Activated naive CD4-positive, alpha-beta T cell treated with anti-CD3 and anti-CD28 coated beads for 36 hours (primary cell): ENCODE measurements around the gene LRRTM4. TPM values are rescaled to one million over a fixed set of nuclear protein-coding genes. Genes with fewer than 3 reads are reported as not detected.
"Not testable (repeated sequence)": the region's sequence is repeated elsewhere in the genome, so short reads cannot be mapped to it uniquely, and the experiment has no call there.

Source experiments
- CTCF ChIA-PET: fragments of 350-600 bp; sonication (Branson Sonifier 250); formaldehyde crosslinking; loops from one replicate; lab custom pipeline; 2021; ENCODE audit warnings: antibody characterized with exemption; lab: Charles Lee
- DNase-seq: peaks from one replicate; pipeline ENCODE4 v3.0.0-alpha.2; 2020
- H3K27ac Mint-ChIP-seq: one replicate; pipeline ENCODE4 v1.8.0; 2021; ENCODE audit warnings: mild to moderate bottlenecking, mixed read lengths
- H3K27me3 Mint-ChIP-seq: one replicate; pipeline ENCODE4 v1.8.0; 2021; ENCODE audit warnings: low read depth, mixed read lengths
- H3K36me3 Mint-ChIP-seq: one replicate; pipeline ENCODE4 v1.8.0; 2021; ENCODE audit warnings: low read depth, mixed read lengths
- H3K4me1 Mint-ChIP-seq: one replicate; pipeline ENCODE4 v1.8.0; 2021; ENCODE audit warnings: low read depth, mixed read lengths
- H3K4me3 Mint-ChIP-seq: one replicate; pipeline ENCODE4 v1.8.0; 2021; ENCODE audit warnings: mild to moderate bottlenecking, moderate library complexity, mixed read lengths
- H3K9me3 Mint-ChIP-seq: one replicate; pipeline ENCODE4 v1.8.0; 2021; ENCODE audit warnings: mixed read lengths
- intact Hi-C: fragments of 100-400 bp; cut with micrococcal nuclease; formaldehyde crosslinking; loops from one replicate; pipeline ENCODE4 v1.15.1; 2023
- total RNA-seq, 2 experiments: library from RNA; stranded (reverse); gene quantifications; one replicate each; pipeline ENCODE4 v1.2.3, GENCODE V29; 2021

LRRTM4 gene
- total RNA-seq, 2 experiments from 2014 or later, result not detected

DNA sequence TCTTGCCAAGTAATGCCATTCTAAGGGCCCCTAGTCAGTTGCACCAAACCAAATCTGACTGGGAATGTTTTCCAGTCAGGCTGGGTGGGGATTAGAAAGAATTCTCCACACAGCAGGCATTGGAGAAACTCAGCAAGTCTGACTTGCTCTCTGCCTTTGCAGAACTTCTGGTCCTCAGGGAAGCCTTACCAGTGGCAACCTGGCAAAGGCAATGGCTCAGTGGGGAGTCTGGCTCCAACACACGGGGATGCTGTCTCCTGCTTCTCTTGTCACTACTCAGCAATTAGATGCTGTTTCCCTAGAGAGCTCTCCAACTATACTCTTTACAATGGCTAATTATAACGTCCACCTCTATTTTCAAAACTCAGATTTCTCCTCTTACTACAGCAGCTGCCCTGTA is 810.7 kb downstream of the LRRTM4 start:
- Mint-ChIP-seq H3K27ac (no peak overlapping the region), H3K36me3 (no peaks in the 10 kb centered on the region), H3K4me3 (no peak overlapping the region), H3K27me3 (no peaks in the 10 kb centered on the region), H3K9me3 (peaks cover 4% of the 10 kb centered on the region), H3K4me1 (no peaks in the 10 kb centered on the region)
- intact Hi-C loops, result no loop called here
- CTCF ChIA-PET, result no interaction called here
- DNase-seq, result no peak

- intact Hi-C loops, result no loop called here
- Mint-ChIP-seq H3K36me3 (no peaks in the 10 kb centered on the region), H3K9me3 (peaks cover 6% of the 10 kb centered on the region), H3K4me1 (no peaks in the 10 kb centered on the region), H3K27me3 (no peaks in the 10 kb centered on the region), H3K4me3 (no peak overlapping the region), H3K27ac (no peak overlapping the region)
- no peak for DNase-seq
- CTCF ChIA-PET, result no interaction called here
Observed at GRCh38 chr2:76700894-76701293, 821.3 kb downstream of the LRRTM4 start.

GRCh38 chr2:76697998-76698713 is 824.0 kb downstream of the LRRTM4 start:
- H3K4me1 Mint-ChIP-seq, intact Hi-C loops, DNase-seq, H3K27me3 Mint-ChIP-seq, H3K9me3 Mint-ChIP-seq, CTCF ChIA-PET, H3K4me3 Mint-ChIP-seq, H3K36me3 Mint-ChIP-seq, H3K27ac Mint-ChIP-seq: not testable (repeated sequence)
